Activated naive CD8-positive, alpha-beta T cell treated with anti-CD3 and anti-CD28 coated beads for 36 hours (primary cell): ENCODE results near the gene TGFBR2. TPM values are rescaled to one million over a fixed set of nuclear protein-coding genes. Genes with fewer than 3 reads are reported as not detected.

ENCODE experiments used
- DNase-seq: peaks from one replicate; pipeline ENCODE4 v3.0.0; 2021
- H3K27ac Mint-ChIP-seq: one replicate; pipeline ENCODE4 v1.8.0; 2022; ENCODE audit warnings: mild to moderate bottlenecking, moderate library complexity, mixed read lengths
- H3K27me3 Mint-ChIP-seq: one replicate; pipeline ENCODE4 v1.8.0; 2022; ENCODE audit warnings: mild to moderate bottlenecking, mixed read lengths
- H3K36me3 Mint-ChIP-seq: one replicate; pipeline ENCODE4 v1.8.0; 2021; ENCODE audit warnings: mild to moderate bottlenecking, mixed read lengths
- H3K4me1 Mint-ChIP-seq: one replicate; pipeline ENCODE4 v1.8.0; 2021; ENCODE audit warnings: mixed read lengths
- H3K4me3 Mint-ChIP-seq: one replicate; pipeline ENCODE4 v1.8.0; 2022; ENCODE audit warnings: mild to moderate bottlenecking, moderate library complexity, mixed read lengths
- H3K9me3 Mint-ChIP-seq: one replicate; pipeline ENCODE4 v1.8.0; 2022; ENCODE audit warnings: mixed read lengths
- total RNA-seq, 2 experiments: library from RNA; stranded (reverse); gene quantifications; one replicate each; pipeline ENCODE4 v1.2.3, GENCODE V29; 2021

TGFBR2 gene
- total RNA-seq, 2 experiments from 2014 or later: 64.1 to 65.1 TPM

DNA sequence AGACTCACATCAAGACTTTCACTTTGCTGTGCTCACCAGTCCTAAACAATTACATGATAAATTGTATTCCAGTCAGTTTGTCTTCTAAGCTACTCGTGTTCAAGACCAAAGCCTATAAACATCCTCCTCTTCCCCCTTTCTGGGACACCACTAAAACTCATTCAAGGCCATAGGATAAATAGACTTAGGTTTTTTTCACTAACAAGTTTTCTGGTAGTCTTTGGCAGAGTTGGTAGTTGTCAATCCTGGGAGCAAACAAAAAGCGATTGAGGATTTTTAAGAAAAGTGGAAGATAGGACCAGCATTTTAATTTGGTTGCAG is 114.9 kb downstream of the TGFBR2 start:
- DNase-seq: no peak
- H3K27me3 Mint-ChIP-seq: no peaks in the 10 kb centered on the region
- peaks cover 2% of the 10 kb centered on the region for H3K4me1 Mint-ChIP-seq
- peaks cover 9% of the 10 kb centered on the region for H3K9me3 Mint-ChIP-seq
- H3K36me3 Mint-ChIP-seq: peaks cover 1% of the 10 kb centered on the region
- no peak overlapping the region for H3K27ac Mint-ChIP-seq
- H3K4me3 Mint-ChIP-seq: no peak overlapping the region

DNA sequence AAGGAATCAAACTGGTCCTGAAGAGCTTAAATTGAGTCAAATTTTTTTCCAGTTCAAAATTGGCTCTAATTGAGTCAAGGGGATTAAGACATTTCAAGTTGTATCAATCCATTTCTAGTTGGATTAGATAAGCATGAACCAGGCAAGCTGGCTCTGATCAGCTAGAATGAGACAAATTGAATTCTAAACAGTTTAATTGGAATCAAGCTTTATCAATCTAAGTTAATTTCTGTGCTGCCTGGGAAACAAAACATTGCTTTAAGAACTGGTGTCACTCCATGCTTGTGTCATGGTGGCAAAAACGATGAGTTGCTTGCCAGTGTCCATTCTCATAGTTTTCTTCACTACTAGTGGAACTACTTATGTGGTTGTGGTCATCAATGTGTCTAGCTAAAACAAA is 116.8 kb downstream of the TGFBR2 start:
- H3K9me3 Mint-ChIP-seq: peaks cover 9% of the 10 kb centered on the region
- H3K36me3 Mint-ChIP-seq: peaks cover 1% of the 10 kb centered on the region
- DNase-seq: no peak
- no peak overlapping the region for H3K27ac Mint-ChIP-seq
- H3K4me1 Mint-ChIP-seq: peaks cover 2% of the 10 kb centered on the region
- no peaks in the 10 kb centered on the region for H3K27me3 Mint-ChIP-seq
- no peak overlapping the region for H3K4me3 Mint-ChIP-seq

GRCh38 chr3:30724863-30725262 is 118.5 kb downstream of the TGFBR2 start:
- H3K4me3 Mint-ChIP-seq: no peak overlapping the region
- H3K27ac Mint-ChIP-seq: no peak overlapping the region
- H3K27me3 Mint-ChIP-seq: no peaks in the 10 kb centered on the region
- peaks cover 1% of the 10 kb centered on the region for H3K36me3 Mint-ChIP-seq
- DNase-seq: no peak
- H3K9me3 Mint-ChIP-seq: peaks cover 9% of the 10 kb centered on the region
- H3K4me1 Mint-ChIP-seq: peaks cover 13% of the 10 kb centered on the region

DNA sequence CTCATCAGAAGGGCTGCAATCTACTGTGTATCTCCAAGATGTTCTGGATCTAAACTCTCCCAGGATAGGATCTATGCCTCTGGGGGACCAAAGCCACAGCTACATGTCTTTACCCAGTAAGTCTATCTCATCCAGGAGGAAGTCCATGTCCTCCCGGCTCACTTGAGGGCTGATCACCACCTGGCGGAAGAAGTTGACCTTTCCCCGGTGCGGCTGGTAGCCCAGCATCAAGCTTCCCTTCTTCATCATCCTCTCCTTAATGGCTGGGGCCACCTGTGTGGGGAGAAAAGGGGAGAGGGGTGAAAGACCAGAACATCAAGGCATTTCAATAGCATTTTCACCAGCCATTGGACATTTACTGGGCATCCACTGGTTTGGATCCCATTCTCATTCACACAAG is 121.7 kb downstream of the TGFBR2 start:
- no peak overlapping the region for H3K27ac Mint-ChIP-seq

DNA sequence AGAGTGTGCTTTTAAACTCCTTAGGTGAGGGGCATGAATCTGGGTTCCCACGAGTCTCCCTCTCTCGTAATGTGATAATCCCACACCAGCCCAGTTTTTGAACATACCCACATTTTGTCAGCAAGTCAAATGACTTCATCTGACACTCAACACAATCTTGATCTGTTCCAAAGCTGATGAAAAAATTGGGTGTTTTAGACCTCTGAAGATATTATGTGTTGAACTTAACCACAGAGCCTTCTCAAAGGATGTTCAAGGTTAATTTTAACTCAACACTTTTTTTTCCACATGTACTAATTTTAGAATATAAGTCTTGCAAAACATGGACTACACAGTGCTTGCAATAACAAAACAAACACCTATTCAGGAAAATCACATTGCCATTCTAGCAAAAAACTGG is 123.1 kb downstream of the TGFBR2 start:
- Mint-ChIP-seq H3K9me3 (peaks cover 6% of the 10 kb centered on the region), H3K4me3 (no peak overlapping the region), H3K4me1 (peaks cover 48% of the 10 kb centered on the region), H3K36me3 (no peaks in the 10 kb centered on the region), H3K27ac (peak overlapping the region; percentile 59), H3K27me3 (no peaks in the 10 kb centered on the region)
- DNase-seq: no peak

More for the DNA sequence above, 121.7 kb downstream of the TGFBR2 start:
- Mint-ChIP-seq H3K4me1 (peaks cover 36% of the 10 kb centered on the region), H3K4me3 (no peak overlapping the region), H3K9me3 (peaks cover 6% of the 10 kb centered on the region), H3K36me3 (no peaks in the 10 kb centered on the region), H3K27me3 (no peaks in the 10 kb centered on the region)
- DNase-seq: no peak

GRCh38 chr3:30729936-30730335 is 123.5 kb downstream of the TGFBR2 start:
- Mint-ChIP-seq H3K27me3 (no peaks in the 10 kb centered on the region), H3K4me1 (peaks cover 52% of the 10 kb centered on the region), H3K9me3 (peaks cover 6% of the 10 kb centered on the region), H3K4me3 (no peak overlapping the region), H3K27ac (no peak overlapping the region), H3K36me3 (no peaks in the 10 kb centered on the region)
- DNase-seq: no peak

DNA sequence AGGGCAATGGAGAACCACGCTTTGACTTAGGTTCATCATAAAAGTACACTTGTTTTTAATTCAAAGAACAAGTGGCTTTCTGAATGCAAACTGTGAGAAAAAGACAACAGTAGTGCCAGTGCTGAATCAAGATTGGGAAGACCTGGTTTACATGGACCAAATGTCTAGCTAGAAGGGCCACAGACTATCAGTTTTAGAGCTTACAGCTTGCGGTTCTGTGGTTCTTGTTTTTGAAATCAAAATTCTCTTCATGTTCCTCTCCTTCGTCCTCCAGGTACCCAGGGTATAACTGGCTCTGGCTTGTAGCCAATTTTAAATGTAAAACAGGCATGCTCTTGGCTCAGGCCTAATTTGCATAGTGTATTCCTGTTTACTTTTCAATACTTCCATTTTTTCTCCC is 124.6 kb downstream of the TGFBR2 start:
- Mint-ChIP-seq H3K9me3 (peaks cover 3% of the 10 kb centered on the region), H3K27ac (peak overlapping the region; percentile 19), H3K4me3 (no peak overlapping the region), H3K36me3 (no peaks in the 10 kb centered on the region), H3K4me1 (peaks cover 52% of the 10 kb centered on the region), H3K27me3 (no peaks in the 10 kb centered on the region)
- no peak for DNase-seq

- DNase-seq: no peak
- Mint-ChIP-seq H3K27me3 (no peaks in the 10 kb centered on the region), H3K4me1 (peaks cover 60% of the 10 kb centered on the region)
Observed at GRCh38 chr3:30733209-30733608, 126.8 kb downstream of the TGFBR2 start.

GRCh38 chr3:30733696-30734095 is 127.3 kb downstream of the TGFBR2 start:
- Mint-ChIP-seq H3K36me3 (no peaks in the 10 kb centered on the region), H3K27me3 (no peaks in the 10 kb centered on the region), H3K27ac (peak overlapping the region; percentile 12), H3K9me3 (peaks cover 6% of the 10 kb centered on the region), H3K4me3 (no peak overlapping the region), H3K4me1 (peaks cover 65% of the 10 kb centered on the region)
- DNase-seq: no peak

More at GRCh38 chr3:30733209-30733608, 126.8 kb downstream of the TGFBR2 start:
- Mint-ChIP-seq H3K36me3 (no peaks in the 10 kb centered on the region), H3K27ac (no peak overlapping the region), H3K4me3 (no peak overlapping the region), H3K9me3 (peaks cover 6% of the 10 kb centered on the region)

- Mint-ChIP-seq H3K27me3 (no peaks in the 10 kb centered on the region), H3K9me3 (peaks cover 6% of the 10 kb centered on the region), H3K4me3 (no peak overlapping the region), H3K4me1 (peaks cover 42% of the 10 kb centered on the region), H3K36me3 (no peaks in the 10 kb centered on the region), H3K27ac (peak overlapping the region; percentile 69)
- DNase-seq: no peak
Observed at GRCh38 chr3:30737743-30738499, 131.5 kb downstream of the TGFBR2 start.

DNA sequence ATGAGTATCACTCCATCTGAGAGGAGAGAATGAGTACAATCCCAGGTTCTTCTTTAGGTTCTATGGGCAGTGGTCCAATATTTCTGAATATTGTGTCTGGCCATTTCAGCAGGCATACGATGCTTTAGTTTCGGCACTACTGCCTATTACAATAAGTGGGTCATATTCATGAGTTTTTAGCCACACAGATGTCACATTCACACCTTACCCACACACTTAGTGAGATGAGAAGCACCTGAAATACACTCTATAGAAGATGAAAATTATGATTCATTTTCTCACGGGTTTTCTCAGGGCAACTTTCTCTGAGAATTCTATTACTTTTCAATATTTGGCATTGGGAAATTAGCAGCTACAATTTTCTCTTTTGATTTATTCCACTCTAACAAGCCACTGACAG is 132.2 kb downstream of the TGFBR2 start:
- Mint-ChIP-seq H3K4me3 (no peak overlapping the region), H3K4me1 (peaks cover 43% of the 10 kb centered on the region), H3K27me3 (no peaks in the 10 kb centered on the region), H3K36me3 (no peaks in the 10 kb centered on the region), H3K9me3 (peaks cover 6% of the 10 kb centered on the region), H3K27ac (no peak overlapping the region)
- no peak for DNase-seq

DNA sequence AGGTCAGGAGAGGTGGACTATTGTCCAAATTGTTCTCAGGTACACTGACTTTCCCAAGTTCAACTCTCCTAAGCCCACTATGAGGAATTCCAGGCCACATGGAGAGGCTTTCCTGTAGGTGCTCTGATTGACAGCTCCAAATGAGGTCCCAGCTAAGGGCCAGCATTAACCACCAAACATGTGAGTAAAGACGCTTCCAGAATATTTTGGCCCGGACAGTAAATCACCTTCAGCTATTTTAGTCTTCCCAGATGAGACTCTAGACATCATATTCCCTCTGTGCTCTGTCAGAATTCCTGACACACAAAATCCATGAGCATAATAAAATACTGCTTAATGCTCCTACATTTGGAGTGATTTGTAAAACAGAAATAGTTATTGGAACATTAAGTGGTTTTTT is 135.5 kb downstream of the TGFBR2 start:
- H3K27me3 Mint-ChIP-seq: no peaks in the 10 kb centered on the region
- peaks cover 39% of the 10 kb centered on the region for H3K4me1 Mint-ChIP-seq
- no peaks in the 10 kb centered on the region for H3K36me3 Mint-ChIP-seq
- H3K27ac Mint-ChIP-seq: no peak overlapping the region
- H3K9me3 Mint-ChIP-seq: no peaks in the 10 kb centered on the region
- DNase-seq: no peak
- H3K4me3 Mint-ChIP-seq: no peak overlapping the region

- DNase-seq: no peak
- peak overlapping the region; percentile 30 for H3K4me3 Mint-ChIP-seq
- H3K4me1 Mint-ChIP-seq: peaks cover 42% of the 10 kb centered on the region
- no peaks in the 10 kb centered on the region for H3K9me3 Mint-ChIP-seq
- no peaks in the 10 kb centered on the region for H3K27me3 Mint-ChIP-seq
- no peaks in the 10 kb centered on the region for H3K36me3 Mint-ChIP-seq
- H3K27ac Mint-ChIP-seq: peak overlapping the region; percentile 55
Observed at GRCh38 chr3:30742796-30743619, 136.6 kb downstream of the TGFBR2 start.
